Right atrium auricular region (tissue), 2 donors: ENCODE results near the gene ALPG. TPM values are rescaled to one million over a fixed set of nuclear protein-coding genes. Genes with fewer than 3 reads are reported as not detected.

Experiments
- DNase-seq: peaks from one replicate; pipeline ENCODE4 v3.0.0-alpha.2; 2019; ENCODE audit warnings: low spot score
- H3K27ac ChIP-seq, 2 donors: fragments of 200-600 bp; sonication (generic); 1 replicate in 1 of 2; 2 replicates in 1 of 2; pipeline ENCODE4 v1.5.1; 2016 to 2019
- H3K27me3 ChIP-seq, 2 donors: fragments of 200-600 bp; sonication (generic); one replicate each; pipeline versions ENCODE4 v1.5.1 to v1.6.0; 2017 to 2019
- H3K36me3 ChIP-seq: fragments of 200-600 bp; sonication (generic); one replicate; pipeline ENCODE4 v1.5.1; 2016
- H3K4me1 ChIP-seq, 2 donors: fragments of 200-600 bp; sonication (generic); one replicate each; pipeline versions ENCODE4 v1.5.1 to v1.6.0; 2017 to 2019
- H3K4me3 ChIP-seq, 2 donors: fragments of 200-600 bp; sonication (generic); 1 replicate in 1 of 2; 2 replicates in 1 of 2; pipeline ENCODE4 v1.5.1; 2017 to 2019; ENCODE audit warnings: mild to moderate bottlenecking in 1 of 2, moderate library complexity in 1 of 2
- H3K9me3 ChIP-seq, 2 donors: fragments of 200-600 bp; sonication (generic); one replicate each; pipeline ENCODE4 v1.5.1; 2019
- CTCF ChIP-seq, 2 donors: fragments of 200-600 bp; sonication (generic); IDR thresholded peaks; one replicate each; pipeline ENCODE4 v1.5.1; 2019; ENCODE audit warnings: antibody characterized with exemption in 2 of 2
- total RNA-seq, 2 donors: library from RNA; depleted of rRNA; stranded (reverse); fragments of >200 nt; gene quantifications; one replicate each; pipeline ENCODE4 v1.1.0, GENCODE V29; 2016

The ALPG gene
- total RNA-seq, 2 donors from 2014 or later = not detected

- no peak for TF ChIP-seq CTCF (IDR thresholded peaks at IDR 0.05)
- no peaks in the 10 kb centered on the region for H3K9me3 ChIP-seq
- no peak for DNase-seq
- H3K4me3 ChIP-seq = no peak overlapping the region
- peaks cover 0 to 30% of the 10 kb centered on the region in 2 donors for H3K4me1 ChIP-seq
- H3K27ac ChIP-seq = no peak overlapping the region
- peaks cover 0 to 26% of the 10 kb centered on the region in 2 donors for H3K27me3 ChIP-seq
- H3K36me3 ChIP-seq = no peaks in the 10 kb centered on the region
Measured at GRCh38 chr2:232416521-232417470, 10.2 kb downstream of the ALPG start.

- Histone ChIP-seq H3K4me3 (no peak overlapping the region), H3K27ac (no peak overlapping the region), H3K9me3 (peaks cover 0 to 6% of the 10 kb centered on the region in 2 donors), H3K36me3 (no peaks in the 10 kb centered on the region), H3K27me3 (peaks cover 0 to 26% of the 10 kb centered on the region in 2 donors), H3K4me1 (peaks cover 0 to 30% of the 10 kb centered on the region in 2 donors)
- no peak for TF ChIP-seq CTCF (IDR thresholded peaks at IDR 0.05)
- no peak for DNase-seq
Measured at GRCh38 chr2:232417489-232417888, 10.8 kb downstream of the ALPG start.

GRCh38 chr2:232418056-232418455 lies 11.4 kb downstream of the ALPG start:
- TF ChIP-seq CTCF (IDR thresholded peaks at IDR 0.05) = no peak
- peaks cover 0 to 26% of the 10 kb centered on the region in 2 donors for H3K27me3 ChIP-seq

GRCh38 chr2:232418466-232419244 lies 12.0 kb downstream of the ALPG start:
- no peak for DNase-seq
- Histone ChIP-seq H3K4me1 (peaks cover 0 to 30% of the 10 kb centered on the region in 2 donors), H3K4me3 (peak overlapping the region in 1 of 2 donors; percentile 40), H3K27me3 (peaks cover 0 to 26% of the 10 kb centered on the region in 2 donors), H3K27ac (no peak overlapping the region), H3K9me3 (peaks cover 0 to 11% of the 10 kb centered on the region in 2 donors), H3K36me3 (no peaks in the 10 kb centered on the region)
- no peak for TF ChIP-seq CTCF (IDR thresholded peaks at IDR 0.05)

More at GRCh38 chr2:232418056-232418455, 11.4 kb downstream of the ALPG start:
- Histone ChIP-seq H3K9me3 (peaks cover 0 to 11% of the 10 kb centered on the region in 2 donors), H3K4me1 (peaks cover 0 to 30% of the 10 kb centered on the region in 2 donors), H3K4me3 (no peak overlapping the region), H3K27ac (no peak overlapping the region), H3K36me3 (no peaks in the 10 kb centered on the region)
- DNase-seq = no peak

GRCh38 chr2:232419245-232420072 lies 12.8 kb downstream of the ALPG start:
- no peak for DNase-seq
- H3K27me3 ChIP-seq = peaks cover 0 to 26% of the 10 kb centered on the region in 2 donors
- no peaks in the 10 kb centered on the region for H3K36me3 ChIP-seq
- H3K4me1 ChIP-seq = peaks cover 0 to 30% of the 10 kb centered on the region in 2 donors
- no peak overlapping the region for H3K27ac ChIP-seq
- H3K4me3 ChIP-seq = peak overlapping the region in 1 of 2 donors; percentile 40
- TF ChIP-seq CTCF (IDR thresholded peaks at IDR 0.05) = no peak
- peaks cover 0 to 11% of the 10 kb centered on the region in 2 donors for H3K9me3 ChIP-seq
